GM12892 (cell line): Measurements from ENCODE around the gene UCP3.
"Not testable (repeated sequence)": the region's sequence is repeated elsewhere in the genome, so short reads cannot be mapped to it uniquely, and the experiment has no call there.

Source experiments
- DNase-seq: peaks from one replicate; pipeline ENCODE4 v3.0.0; 2011; ENCODE audit not compliant: insufficient read length
- FAIRE-seq: peaks from 2 replicates; lab custom pipeline; 2011; peaks lifted over from hg19 to GRCh38; lab: Jason Lieb, UNC
- POLR2A ChIP-seq: IDR thresholded peaks from 2 replicates; pipeline ENCODE4 v1.6.1; 2011; ENCODE audit warnings: low read depth, low read length, control low read depth
- POLR2AphosphoS5 ChIP-seq: IDR thresholded peaks from 2 replicates; pipeline ENCODE4 v1.6.1; 2011; ENCODE audit warnings: low read depth, low read length, control low read depth
- TAF1 ChIP-seq: IDR thresholded peaks from 2 replicates; pipeline ENCODE4 v1.6.1; 2011; ENCODE audit warnings: low read depth, mild to moderate bottlenecking, control low read depth, low read length, borderline replicate concordance

UCP3 gene

GRCh38 chr11:73995731-73996130 is 13.2 kb downstream of the UCP3 start:
- FAIRE-seq (peak; percentile 77), DNase-seq (no peak)
- TF ChIP-seq TAF1 (no peak), POLR2A (no peak), POLR2AphosphoS5 (no peak)

GRCh38 chr11:73995247-73995646 is 13.6 kb downstream of the UCP3 start:
- TF ChIP-seq POLR2A (no peak), TAF1 (no peak), POLR2AphosphoS5 (no peak)
- no peak for DNase-seq
- FAIRE-seq = peak; percentile 94

- FAIRE-seq = no peak
- no peak for DNase-seq
- peak; percentile 32; the same call in 1 of the 2 replicates for TF ChIP-seq POLR2AphosphoS5
- TF ChIP-seq TAF1 = no peak
- peak; percentile 44 for TF ChIP-seq POLR2A
These were observed 17.3 kb downstream of the UCP3 start for GRCh38 chr11:73991471-73992006.

GRCh38 chr11:73990730-73991129 is 18.2 kb downstream of the UCP3 start:
- DNase-seq (no peak), FAIRE-seq (no peak)
- TF ChIP-seq POLR2A (no peak), POLR2AphosphoS5 (no peak), TAF1 (no peak)

- no peak for FAIRE-seq
- no peak for DNase-seq
- TF ChIP-seq TAF1 = no peak
- no peak for TF ChIP-seq POLR2A
- no peak for TF ChIP-seq POLR2AphosphoS5
These were observed 19.7 kb downstream of the UCP3 start for GRCh38 chr11:73989156-73989555.

GRCh38 chr11:73988227-73988626 is 20.7 kb downstream of the UCP3 start:
- DNase-seq (no peak), FAIRE-seq (no peak)
- TF ChIP-seq POLR2A = no peak
- no peak for TF ChIP-seq TAF1
- no peak for TF ChIP-seq POLR2AphosphoS5

- FAIRE-seq, DNase-seq: not testable (repeated sequence)
These were observed 23.2 kb downstream of the UCP3 start for GRCh38 chr11:73985661-73986060.

- TF ChIP-seq TAF1 = no peak
- TF ChIP-seq POLR2AphosphoS5 = no peak
- no peak for TF ChIP-seq POLR2A
- DNase-seq (no peak), FAIRE-seq (no peak)
These were observed 24.9 kb downstream of the UCP3 start for GRCh38 chr11:73983741-73984538.

GRCh38 chr11:73982990-73983740 is 25.7 kb downstream of the UCP3 start:
- TF ChIP-seq POLR2A (peak; percentile 81; the same call in 1 of the 2 replicates), TAF1 (peak; percentile 73), POLR2AphosphoS5 (peak; percentile 95)
- FAIRE-seq (peak; percentile 98), DNase-seq (peak; percentile 96)

- FAIRE-seq = peak; percentile 50
- DNase-seq = peak; percentile 75
- peak; percentile 89 for TF ChIP-seq POLR2AphosphoS5
- TF ChIP-seq POLR2A = peak; percentile 81; the same call in 1 of the 2 replicates
- no peak for TF ChIP-seq TAF1
These were observed 26.3 kb downstream of the UCP3 start, which contains the start of gene UCP2 for GRCh38 chr11:73982595-73982989. Gene UCP2, minus strand, starts transcription at chr11:73982843. Its CDS starts 4,465 bp downstream, at chr11:73978378.

GRCh38 chr11:73981051-73981805 is 27.7 kb downstream of the UCP3 start:
- FAIRE-seq (peak; percentile 36), DNase-seq (no peak)
- TF ChIP-seq TAF1 = no peak
- TF ChIP-seq POLR2A = no peak
- TF ChIP-seq POLR2AphosphoS5 = no peak
